DND-41 (cell line): Measurements from ENCODE around the gene SEC61A1.

Experiments used
- ATAC-seq: fragments of 200-7000 bp; cut with Tn5 transposase; 3 replicates; pipeline ENCODE4 v1.9.1; 2021; ENCODE audit warnings: low read depth; ENCODE audit not compliant: insufficient read depth
- DNase-seq: peaks from one replicate; pipeline ENCODE4 v3.0.0-alpha.2; 2020
- H2AFZ ChIP-seq: 2 replicates; pipeline ENCODE4 v1.6.0; 2012; ENCODE audit warnings: low read depth, low read length
- H3K27ac ChIP-seq: 2 replicates; pipeline ENCODE4 v1.5.1; 2012; ENCODE audit warnings: low read length, inconsistent platforms
- H3K27me3 ChIP-seq: fragments of 200-600 bp; sonication (generic); 2 replicates; pipeline ENCODE4 v1.6.0; 2012; ENCODE audit warnings: low read length, mild to moderate bottlenecking, inconsistent platforms; ENCODE audit not compliant: insufficient read depth, poor library complexity
- H3K36me3 ChIP-seq: 2 replicates; pipeline ENCODE4 v1.5.1; 2012; ENCODE audit warnings: low read length, inconsistent platforms; ENCODE audit not compliant: insufficient read depth
- H3K4me1 ChIP-seq: 2 replicates; pipeline ENCODE4 v1.5.1; 2012; ENCODE audit warnings: mild to moderate bottlenecking, low read length; ENCODE audit not compliant: insufficient read depth
- H3K4me2 ChIP-seq: 2 replicates; pipeline ENCODE4 v1.6.0; 2012; ENCODE audit warnings: mild to moderate bottlenecking, moderate library complexity, low read length, inconsistent platforms; ENCODE audit not compliant: insufficient read depth
- H3K4me3 ChIP-seq, 2 experiments: fragments of 200-600 bp in 1 of 2; shearing (Covaris generic) in 1 of 2; 2 replicates each; pipeline ENCODE4 v1.5.1; 2012 to 2016; ENCODE audit warnings: inconsistent platforms in 2 of 2, low read length in 2 of 2, mild to moderate bottlenecking in 2 of 2, low read depth in 1 of 2, moderate library complexity in 1 of 2
- H3K79me2 ChIP-seq: 2 replicates; pipeline ENCODE4 v1.6.0; 2012; ENCODE audit warnings: low read length, inconsistent platforms; ENCODE audit not compliant: insufficient read depth
- H3K9ac ChIP-seq: 2 replicates; pipeline ENCODE4 v1.6.0; 2012; ENCODE audit warnings: low read depth, mild to moderate bottlenecking, inconsistent platforms, low read length, moderate library complexity
- H3K9me3 ChIP-seq: 2 replicates; pipeline ENCODE4 v1.5.1; 2012; ENCODE audit warnings: low read length, moderate library complexity, mild to moderate bottlenecking, inconsistent platforms; ENCODE audit not compliant: insufficient read depth, severe bottlenecking
- H4K20me1 ChIP-seq: 2 replicates; pipeline ENCODE4 v1.6.0; 2012; ENCODE audit warnings: low read length; ENCODE audit not compliant: insufficient read depth
- EZH2 ChIP-seq: IDR thresholded peaks from 3 replicates; pipeline ENCODE4 v1.6.1; 2012; ENCODE audit warnings: borderline replicate concordance, low read depth, mild to moderate bottlenecking, moderate library complexity, low read length, inconsistent platforms; ENCODE audit not compliant: severe bottlenecking
- TF ChIP-seq, protein P1 (sequence below): IDR thresholded peaks from 2 replicates; pipeline ENCODE4 v1.5.1; 2012; ENCODE audit warnings: borderline replicate concordance, low read length, moderate library complexity, mild to moderate bottlenecking; ENCODE audit not compliant: poor library complexity, severe bottlenecking; ENCODE audit errors: extremely low read depth

Gene SEC61A1

DNA sequence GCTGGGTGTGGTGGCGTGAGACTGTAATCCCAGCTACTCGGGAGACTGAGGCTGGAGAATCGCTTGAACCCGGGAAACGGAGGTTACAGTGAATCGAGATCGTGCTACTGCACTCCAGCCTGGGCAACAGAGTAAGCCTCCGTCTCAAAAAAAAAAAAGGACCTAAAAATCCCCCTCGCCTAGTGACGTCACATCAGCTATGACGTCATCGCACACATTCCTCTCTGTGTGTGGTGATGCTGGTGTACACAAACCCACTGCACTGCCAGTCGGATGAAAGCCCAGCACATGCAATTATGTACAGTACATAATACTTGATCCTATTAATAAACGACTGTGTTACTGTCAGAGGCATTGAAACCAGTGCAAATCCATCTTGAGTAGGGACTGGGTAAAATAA, 40.2 kb upstream of the SEC61A1 start:
- Histone ChIP-seq H3K36me3 (no peaks in the 10 kb centered on the region), H2AFZ (no peak overlapping the region), H3K27ac (no peak overlapping the region), H4K20me1 (no peaks in the 10 kb centered on the region), H3K27me3 (no peaks in the 10 kb centered on the region), H3K4me2 (no peak overlapping the region), H3K9ac (no peak overlapping the region), H3K79me2 (no peaks in the 10 kb centered on the region), H3K4me3 (no peak overlapping the region), H3K4me1 (no peaks in the 10 kb centered on the region), H3K9me3 (no peaks in the 10 kb centered on the region)
- DNase-seq: no peak
- no peak for TF ChIP-seq EZH2
- TF ChIP-seq, protein P1, sequence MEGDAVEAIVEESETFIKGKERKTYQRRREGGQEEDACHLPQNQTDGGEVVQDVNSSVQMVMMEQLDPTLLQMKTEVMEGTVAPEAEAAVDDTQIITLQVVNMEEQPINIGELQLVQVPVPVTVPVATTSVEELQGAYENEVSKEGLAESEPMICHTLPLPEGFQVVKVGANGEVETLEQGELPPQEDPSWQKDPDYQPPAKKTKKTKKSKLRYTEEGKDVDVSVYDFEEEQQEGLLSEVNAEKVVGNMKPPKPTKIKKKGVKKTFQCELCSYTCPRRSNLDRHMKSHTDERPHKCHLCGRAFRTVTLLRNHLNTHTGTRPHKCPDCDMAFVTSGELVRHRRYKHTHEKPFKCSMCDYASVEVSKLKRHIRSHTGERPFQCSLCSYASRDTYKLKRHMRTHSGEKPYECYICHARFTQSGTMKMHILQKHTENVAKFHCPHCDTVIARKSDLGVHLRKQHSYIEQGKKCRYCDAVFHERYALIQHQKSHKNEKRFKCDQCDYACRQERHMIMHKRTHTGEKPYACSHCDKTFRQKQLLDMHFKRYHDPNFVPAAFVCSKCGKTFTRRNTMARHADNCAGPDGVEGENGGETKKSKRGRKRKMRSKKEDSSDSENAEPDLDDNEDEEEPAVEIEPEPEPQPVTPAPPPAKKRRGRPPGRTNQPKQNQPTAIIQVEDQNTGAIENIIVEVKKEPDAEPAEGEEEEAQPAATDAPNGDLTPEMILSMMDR: no peak
- ATAC-seq: no peak

- Histone ChIP-seq H3K9ac (no peak overlapping the region), H3K79me2 (no peaks in the 10 kb centered on the region), H3K27me3 (no peaks in the 10 kb centered on the region), H3K27ac (no peak overlapping the region), H3K9me3 (peaks cover 7% of the 10 kb centered on the region), H3K4me1 (no peaks in the 10 kb centered on the region), H3K4me3 (no peak overlapping the region), H3K4me2 (no peak overlapping the region), H2AFZ (no peak overlapping the region), H4K20me1 (no peaks in the 10 kb centered on the region), H3K36me3 (no peaks in the 10 kb centered on the region)
- DNase-seq (no peak), ATAC-seq (no peak)
- TF ChIP-seq, protein P1: no peak
- TF ChIP-seq EZH2: no peak
These were observed 37.7 kb upstream of the SEC61A1 start for GRCh38 chr3:128014548-128014947.

- H3K79me2 ChIP-seq: no peaks in the 10 kb centered on the region
- H3K4me3 ChIP-seq: no peak overlapping the region
- H3K27ac ChIP-seq: no peak overlapping the region
- no peaks in the 10 kb centered on the region for H4K20me1 ChIP-seq
- ATAC-seq: no peak
- no peak overlapping the region for H3K4me2 ChIP-seq
- H3K9ac ChIP-seq: no peak overlapping the region
- TF ChIP-seq, protein P1: no peak
- H3K36me3 ChIP-seq: no peaks in the 10 kb centered on the region
- peaks cover 7% of the 10 kb centered on the region for H3K9me3 ChIP-seq
- no peaks in the 10 kb centered on the region for H3K4me1 ChIP-seq
- no peaks in the 10 kb centered on the region for H3K27me3 ChIP-seq
- no peak for DNase-seq
- H2AFZ ChIP-seq: no peak overlapping the region
These were observed 35.7 kb upstream of the SEC61A1 start for GRCh38 chr3:128016502-128016901.

DNA sequence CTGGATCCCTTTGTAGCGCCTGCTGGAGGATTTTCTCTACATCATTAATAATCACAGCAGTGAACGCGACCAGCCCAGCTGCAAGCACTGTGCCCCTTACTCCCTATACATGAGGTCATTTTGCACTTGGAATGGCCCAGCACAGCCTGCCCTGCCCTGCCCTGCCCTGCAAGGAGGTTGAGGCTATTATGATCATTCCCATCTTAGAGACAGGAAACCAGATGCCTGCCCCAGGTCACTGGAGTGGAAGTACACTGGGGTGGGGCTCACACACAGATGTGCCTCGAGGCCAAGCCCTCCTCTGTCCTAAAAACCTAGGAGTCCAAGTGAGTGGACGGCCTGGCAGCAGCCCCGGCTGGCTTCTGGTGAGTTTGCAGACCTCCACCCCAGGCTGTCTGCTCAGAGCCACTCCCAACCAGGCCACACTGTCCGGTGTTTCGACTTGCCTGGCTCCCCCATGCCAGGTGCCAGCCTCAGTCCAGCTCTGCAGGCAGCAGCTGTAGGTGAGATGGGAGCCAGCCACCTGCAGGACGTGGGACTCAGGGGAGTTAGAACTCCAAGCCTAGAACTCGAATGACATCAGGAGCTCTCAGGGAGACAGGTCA, 30.4 kb upstream of the SEC61A1 start:
- Histone ChIP-seq H3K4me2 (no peak overlapping the region), H3K79me2 (no peaks in the 10 kb centered on the region), H3K27me3 (peaks cover 10% of the 10 kb centered on the region), H3K27ac (no peak overlapping the region), H2AFZ (no peak overlapping the region), H3K4me3 (no peak overlapping the region), H4K20me1 (no peaks in the 10 kb centered on the region), H3K36me3 (no peaks in the 10 kb centered on the region), H3K9me3 (peaks cover 7% of the 10 kb centered on the region), H3K4me1 (no peaks in the 10 kb centered on the region), H3K9ac (no peak overlapping the region)
- DNase-seq (no peak), ATAC-seq (no peak)
- no peak for TF ChIP-seq EZH2
- TF ChIP-seq, protein P1: no peak
